ENCODE results near the gene BMPER. TPM values are rescaled to one million over a fixed set of nuclear protein-coding genes. Genes with fewer than 3 reads are reported as not detected.

The BMPER gene
- total RNA-seq, 1 donor from 2014 or later, result not detected

GRCh38 chr7:33888166-33888565, 17.2 kb upstream of the BMPER start:
- intact Hi-C loops (cut with micrococcal nuclease), result no loop called here

- intact Hi-C loops (cut with micrococcal nuclease), result no loop called here
These were observed 12.4 kb upstream of the BMPER start for GRCh38 chr7:33892945-33893344.

GRCh38 chr7:33893377-33893776, 12.0 kb upstream of the BMPER start:
- intact Hi-C loops (cut with micrococcal nuclease), result no loop called here

- intact Hi-C loops (cut with micrococcal nuclease), result loop anchor here (1.0 to 2.0 kb wide), 3 partner anchors 138 to 710 kb away; no protein-coding TSS in a partner anchor
These were observed 10.1 kb upstream of the BMPER start for GRCh38 chr7:33895025-33895804.

GRCh38 chr7:33900501-33900900, 4.8 kb upstream of the BMPER start:
- intact Hi-C loops (cut with micrococcal nuclease), result no loop called here

- intact Hi-C loops (cut with micrococcal nuclease), result no loop called here
These were observed 4.1 kb upstream of the BMPER start for GRCh38 chr7:33901199-33901598.

- intact Hi-C loops (cut with micrococcal nuclease), result no loop called here
These were observed 3.5 kb upstream of the BMPER start for GRCh38 chr7:33901847-33902246.

GRCh38 chr7:33902746-33903145, 2.6 kb upstream of the BMPER start:
- intact Hi-C loops (cut with micrococcal nuclease), result no loop called here

- intact Hi-C loops (cut with micrococcal nuclease), result no loop called here
These were observed 1.3 kb upstream of the BMPER start for GRCh38 chr7:33903791-33904680.

GRCh38 chr7:33904681-33905388, 504 bp upstream of the BMPER start:
- intact Hi-C loops (cut with micrococcal nuclease), result no loop called here

GRCh38 chr7:33906697-33907096, 1.4 kb downstream of the BMPER start:
- intact Hi-C loops (cut with micrococcal nuclease), result no loop called here

GRCh38 chr7:33907625-33908024, 2.3 kb downstream of the BMPER start:
- intact Hi-C loops (cut with micrococcal nuclease), result no loop called here

GRCh38 chr7:33909318-33909717, 4.0 kb downstream of the BMPER start:
- intact Hi-C loops (cut with micrococcal nuclease), result no loop called here

GRCh38 chr7:33909755-33910154, 4.4 kb downstream of the BMPER start:
- intact Hi-C loops (cut with micrococcal nuclease), result no loop called here

GRCh38 chr7:33910756-33911155, 5.4 kb downstream of the BMPER start:
- intact Hi-C loops (cut with micrococcal nuclease), result no loop called here

GRCh38 chr7:33916357-33917081, 11.2 kb downstream of the BMPER start:
- intact Hi-C loops (cut with micrococcal nuclease), result no loop called here

GRCh38 chr7:33917661-33918060, 12.3 kb downstream of the BMPER start:
- intact Hi-C loops (cut with micrococcal nuclease), result no loop called here

GRCh38 chr7:33918438-33919143, 13.3 kb downstream of the BMPER start:
- intact Hi-C loops (cut with micrococcal nuclease), result no loop called here

- intact Hi-C loops (cut with micrococcal nuclease), result no loop called here
These were observed 14.1 kb downstream of the BMPER start for GRCh38 chr7:33919449-33919848.

GRCh38 chr7:33921216-33921938, 16.0 kb downstream of the BMPER start:
- intact Hi-C loops (cut with micrococcal nuclease), result no loop called here

Data from T-helper 1 cell treated with Interleukin-12 subunit alpha and Interleukin-12 subunit beta and Interleukin-4 antibody, amounts not matched to agents 30 ng/mL and 1 ng/mL, for 36 hours (primary cell).